Right lobe of liver (tissue), 6 donors: Measurements from ENCODE around the gene UBE3B. TPM values are rescaled to one million over a fixed set of nuclear protein-coding genes. Genes with fewer than 3 reads are reported as not detected.
A peak's percentile ranks its signal among the peaks of the same experiment; 100 is the strongest.

Experiments used
- ATAC-seq, 4 donors: fragments of 200-7000 bp; cut with Tn5 transposase; one replicate each; pipeline ENCODE4 v1.9.1; 2020; ENCODE audit warnings: mild to moderate bottlenecking in 4 of 4, moderate library complexity in 4 of 4
- DNase-seq, 3 donors: peaks; one replicate each; pipeline ENCODE4 v3.0.0-alpha.2; 2020
- H3K27ac ChIP-seq, 3 donors: fragments of 200-600 bp; one replicate each; pipeline ENCODE4 v1.8.0; 2022
- H3K27me3 ChIP-seq, 2 donors: fragments of 200-600 bp; one replicate each; pipeline ENCODE4 v1.8.0; 2022
- H3K36me3 ChIP-seq, 4 donors: fragments of 200-600 bp; sonication (generic) in 1 of 4; one replicate each; pipeline versions ENCODE4 v1.5.1 to v1.8.0; 2017 to 2022; ENCODE audit warnings: control low read depth in 1 of 4
- H3K4me1 ChIP-seq, 4 donors: fragments of 200-600 bp; sonication (generic) in 1 of 4; one replicate each; pipeline versions ENCODE4 v1.5.1 to v1.8.0; 2017 to 2022; ENCODE audit warnings: control low read depth in 1 of 4
- H3K4me3 ChIP-seq, 3 donors: fragments of 200-600 bp; one replicate each; pipeline ENCODE4 v1.8.0; 2022
- H3K9me3 ChIP-seq, 4 donors: fragments of 200-600 bp; sonication (generic) in 1 of 4; one replicate each; pipeline versions ENCODE4 v1.5.1 to v1.8.0; 2017 to 2022; ENCODE audit warnings: control low read depth in 1 of 4
- POLR2A ChIP-seq: fragments of 450-650 bp; IDR thresholded peaks from one replicate; pipeline ENCODE4 v1.6.1; 2017; ENCODE audit warnings: antibody characterized with exemption, mild to moderate bottlenecking
- WGBS: methylation state at CpG from one replicate; pipeline ENCODE4 v1.1.6; 2018; ENCODE audit warnings: low coverage, low lambda C conversion rate; ENCODE audit not compliant: insufficient coverage; ENCODE audit errors: missing lambda C conversion rate; 5-methylcytosine and 5-hydroxymethylcytosine counted together
- intact Hi-C, 2 donors: fragments of 100-400 bp; cut with DNase I; formaldehyde crosslinking; loops; one replicate each; pipeline versions ENCODE4 v1.11.2 to v1.14.1; 2022
- total RNA-seq, 6 experiments: library from RNA; depleted of rRNA in 2 of 6; stranded (reverse); fragments of >200 nt in 2 of 6; fragmentation: NEBNext Ultra II Directional in 3 of 6; extraction: Animal tissue kit (Norgen Biotek cat#: 25700) in 3 of 6; gene quantifications; one replicate each; pipeline versions ENCODE4 v1.1.0 to v1.2.4, GENCODE V29; 2016 to 2023
- TF ChIP-seq, protein P1 (sequence below), 4 donors: fragments of 200-600 bp in 3 of 4; fragments of 450-650 bp in 1 of 4; IDR thresholded peaks; one replicate each; pipeline versions ENCODE4 v1.5.1 to v1.8.0; 2016 to 2022; ENCODE audit warnings: antibody characterized with exemption in 4 of 4, mild to moderate bottlenecking in 2 of 4
- donor health status: DM: no; HTN: yes; CAD: no.
- donor health status: DM: no; HTN: no; CAD: no.
- donor health status: DM: no; HTN: no; CAD: no.
- donor health status: DM: no; HTN: yes; CAD: no.
- donor health status: DM: no; HTN: yes; CAD: no.

UBE3B gene
- total RNA-seq, 6 experiments from 2014 or later, result 15.3 to 31.8 (median 22.5) TPM

GRCh38 chr12:109568486-109568885 lies 91.1 kb downstream of the UBE3B start:
- ATAC-seq (no peak), DNase-seq (peak in 1 of 3 donors; percentile 21)
- Histone ChIP-seq H3K27me3 (no peaks in the 10 kb centered on the region), H3K36me3 (peaks cover 0 to 46% (median 10%) of the 10 kb centered on the region in 4 donors), H3K27ac (peak overlapping the region in 1 of 3 donors; percentile 45), H3K9me3 (no peaks in the 10 kb centered on the region), H3K4me1 (peaks cover 0 to 26% (median 12%) of the 10 kb centered on the region in 4 donors), H3K4me3 (no peak overlapping the region)
- intact Hi-C loops, result no loop called here
- no peak for TF ChIP-seq POLR2A
- TF ChIP-seq, protein P1, sequence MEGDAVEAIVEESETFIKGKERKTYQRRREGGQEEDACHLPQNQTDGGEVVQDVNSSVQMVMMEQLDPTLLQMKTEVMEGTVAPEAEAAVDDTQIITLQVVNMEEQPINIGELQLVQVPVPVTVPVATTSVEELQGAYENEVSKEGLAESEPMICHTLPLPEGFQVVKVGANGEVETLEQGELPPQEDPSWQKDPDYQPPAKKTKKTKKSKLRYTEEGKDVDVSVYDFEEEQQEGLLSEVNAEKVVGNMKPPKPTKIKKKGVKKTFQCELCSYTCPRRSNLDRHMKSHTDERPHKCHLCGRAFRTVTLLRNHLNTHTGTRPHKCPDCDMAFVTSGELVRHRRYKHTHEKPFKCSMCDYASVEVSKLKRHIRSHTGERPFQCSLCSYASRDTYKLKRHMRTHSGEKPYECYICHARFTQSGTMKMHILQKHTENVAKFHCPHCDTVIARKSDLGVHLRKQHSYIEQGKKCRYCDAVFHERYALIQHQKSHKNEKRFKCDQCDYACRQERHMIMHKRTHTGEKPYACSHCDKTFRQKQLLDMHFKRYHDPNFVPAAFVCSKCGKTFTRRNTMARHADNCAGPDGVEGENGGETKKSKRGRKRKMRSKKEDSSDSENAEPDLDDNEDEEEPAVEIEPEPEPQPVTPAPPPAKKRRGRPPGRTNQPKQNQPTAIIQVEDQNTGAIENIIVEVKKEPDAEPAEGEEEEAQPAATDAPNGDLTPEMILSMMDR (IDR thresholded peaks at IDR 0.05), result no peak
- WGBS, result 49% methylated on average over 4 of the region's 7 CpGs

GRCh38 chr12:109571773-109572505 lies 94.5 kb downstream of the UBE3B start:
- ATAC-seq (peak; percentile 5 to 44 (median 26)), DNase-seq (peak in 2 of 3 donors; percentile 22 to 74)
- Histone ChIP-seq H3K27me3 (no peaks in the 10 kb centered on the region), H3K9me3 (no peaks in the 10 kb centered on the region), H3K4me3 (peak overlapping the region in 1 of 3 donors; percentile 77), H3K27ac (peak overlapping the region; percentile 86 to 96 (median 93)), H3K36me3 (peaks cover 0 to 28% (median under 1%) of the 10 kb centered on the region in 4 donors), H3K4me1 (peaks cover 0 to 52% (median 23%) of the 10 kb centered on the region in 4 donors)
- WGBS, result 53% methylated on average over 5 of the region's 5 CpGs
- intact Hi-C loops, result no loop called here
- no peak for TF ChIP-seq POLR2A
- TF ChIP-seq, protein P1 (IDR thresholded peaks at IDR 0.05), result no peak

DNA sequence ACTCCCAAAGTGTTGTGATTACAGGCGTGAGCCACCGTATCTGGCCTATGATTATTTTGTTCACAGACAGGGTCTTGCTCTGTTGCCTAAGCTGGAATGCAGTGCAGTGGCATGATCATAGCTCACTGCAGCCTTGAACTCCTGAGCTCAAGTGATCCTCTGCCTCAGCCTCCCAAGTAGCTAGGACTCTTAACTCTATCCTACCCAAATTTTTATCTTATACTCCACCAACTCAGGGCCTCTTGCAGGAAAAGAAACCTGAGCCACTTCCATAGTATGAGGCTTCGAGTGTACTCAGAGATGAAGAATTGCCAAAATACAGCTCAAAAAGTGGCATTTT lies 95.0 kb downstream of the UBE3B start:
- peaks cover 0 to 34% (median 2%) of the 10 kb centered on the region in 4 donors for H3K36me3 ChIP-seq
- WGBS, result 20% methylated on average over 3 of the region's 3 CpGs
- no peaks in the 10 kb centered on the region for H3K27me3 ChIP-seq
- H3K27ac ChIP-seq, result peak overlapping the region; percentile 86 to 96 (median 93)
- no peak for DNase-seq
- H3K4me1 ChIP-seq, result peaks cover 0 to 52% (median 24%) of the 10 kb centered on the region in 4 donors
- intact Hi-C loops, result no loop called here
- H3K4me3 ChIP-seq, result peak overlapping the region; percentile 66 to 77 (median 68)
- no peak for TF ChIP-seq POLR2A
- TF ChIP-seq, protein P1 (IDR thresholded peaks at IDR 0.05), result no peak
- H3K9me3 ChIP-seq, result no peaks in the 10 kb centered on the region
- ATAC-seq, result no peak

GRCh38 chr12:109573029-109573913 lies 95.8 kb downstream of the UBE3B start, which contains the start of the genes MMAB and MVK:
Gene MMAB (minus strand): TSS chr12:109573504. CDS start chr12:109573480, 24 bp downstream.
Gene MVK (plus strand): TSS chr12:109573794. CDS start chr12:109574823, 1,029 bp downstream.
- DNase-seq (peak; percentile 99 to 100 (median 99)), ATAC-seq (peak; percentile 86 to 94 (median 90))
- Histone ChIP-seq H3K36me3 (peaks cover 0 to 30% (median 2%) of the 10 kb centered on the region in 4 donors), H3K9me3 (no peaks in the 10 kb centered on the region), H3K27me3 (no peaks in the 10 kb centered on the region), H3K27ac (peak within 1 kb of the TSS; percentile 86 to 96 (median 93)), H3K4me1 (peaks cover 0 to 52% (median 25%) of the 10 kb centered on the region in 4 donors), H3K4me3 (peak within 1 kb of the TSS; percentile 66 to 77 (median 75))
- TF ChIP-seq, protein P1 (IDR thresholded peaks at IDR 0.05), result no peak
- peak; percentile 74 for TF ChIP-seq POLR2A
- WGBS, result 0% methylated on average over 9 of the region's 74 CpGs
- intact Hi-C loops, result no loop called here
